Retinal pigment epithelial cell (primary cell): ENCODE data around the gene DVL1.

ENCODE experiments used
- DNase-seq: peaks from one replicate; pipeline ENCODE4 v3.0.0-alpha.2; 2010; ENCODE audit warnings: low read depth
- H3K4me3 ChIP-seq: 2 replicates; pipeline ENCODE4 v1.5.1; 2011; ENCODE audit warnings: mild to moderate bottlenecking, low read length, control low read depth, moderate library complexity
- CTCF ChIP-seq: conservative IDR thresholded peaks from 2 replicates; pipeline ENCODE4 v1.5.1; 2011; ENCODE audit warnings: low read depth, low read length, control low read depth, inconsistent platforms

Gene DVL1

GRCh38 chr1:1298861-1299685 is 50.1 kb downstream of the DVL1 start:
- H3K4me3 ChIP-seq = no peak overlapping the region
- TF ChIP-seq CTCF = no peak
- no peak for DNase-seq

- no peak for DNase-seq
- TF ChIP-seq CTCF = no peak
- no peak overlapping the region for H3K4me3 ChIP-seq
Measured at GRCh38 chr1:1297802-1298424, 51.3 kb downstream of the DVL1 start.

GRCh38 chr1:1296070-1297061 is 52.9 kb downstream of the DVL1 start:
- no peak for TF ChIP-seq CTCF
- DNase-seq = no peak
- H3K4me3 ChIP-seq = no peak overlapping the region

GRCh38 chr1:1295154-1295923 is 53.9 kb downstream of the DVL1 start:
- no peak for DNase-seq
- H3K4me3 ChIP-seq = no peak overlapping the region
- TF ChIP-seq CTCF = no peak

- no peak for TF ChIP-seq CTCF
- no peak overlapping the region for H3K4me3 ChIP-seq
- DNase-seq = no peak
Measured at GRCh38 chr1:1294250-1294890, 54.8 kb downstream of the DVL1 start.
